HepG2 (cell line): ENCODE measurements around the gene VSX1. TPM values are rescaled to one million over a fixed set of nuclear protein-coding genes. Genes with fewer than 3 reads are reported as not detected.

Experiments used
- ERF ChIP-seq: IDR thresholded peaks from 2 replicates; pipeline ENCODE4 v1.6.1; 2018; ENCODE audit warnings: missing biosample characterization, missing genetic modification reagents
- MED8 ChIP-seq: sonication (generic); formaldehyde crosslinking; IDR thresholded peaks from 2 replicates; pipeline ENCODE4 v1.8.1; 2023; ENCODE audit warnings: mild to moderate bottlenecking, missing genetic modification reagents; ENCODE audit not compliant: insufficient replicate concordance
- MEIS1 ChIP-seq: sonication (generic); formaldehyde crosslinking; IDR thresholded peaks from 2 replicates; pipeline ENCODE4 v1.9.0; 2021; ENCODE audit warnings: mild to moderate bottlenecking, missing genetic modification reagents, moderate library complexity, borderline replicate concordance
- SCMH1 ChIP-seq: sonication (generic); formaldehyde crosslinking; IDR thresholded peaks from 2 replicates; pipeline ENCODE4 v1.9.0; 2021; ENCODE audit warnings: missing genetic modification reagents, mild to moderate bottlenecking, borderline replicate concordance
- SYNCRIP ChIP-seq: fragments of 200-400 bp; formaldehyde crosslinking; IDR thresholded peaks from 2 replicates; pipeline ENCODE4 v1.6.1; 2018; ENCODE audit warnings: mild to moderate bottlenecking, low read depth, low read length; ENCODE audit not compliant: insufficient read depth
- THRA ChIP-seq: sonication (generic); formaldehyde crosslinking; IDR thresholded peaks from 2 replicates; pipeline ENCODE4 v1.4.0; 2020; ENCODE audit warnings: missing genetic modification reagents, borderline replicate concordance
- TRIM22 ChIP-seq: fragments of 450-650 bp; IDR thresholded peaks from 2 replicates; pipeline ENCODE4 v1.6.1; 2017
- ZNF10 ChIP-seq: sonication (generic); formaldehyde crosslinking; IDR thresholded peaks from 2 replicates; pipeline ENCODE4 v1.4.0; 2020; ENCODE audit warnings: mild to moderate bottlenecking, low read depth, missing genetic modification reagents, borderline replicate concordance
- ZNF629 ChIP-seq: sonication (generic); formaldehyde crosslinking; conservative IDR thresholded peaks from 2 replicates; pipeline ENCODE4 v1.5.0; 2020; ENCODE audit warnings: missing genetic modification reagents
- ZNF879 ChIP-seq: sonication (generic); formaldehyde crosslinking; IDR thresholded peaks from 2 replicates; pipeline ENCODE4 v1.8.1; 2023; ENCODE audit warnings: missing genetic modification reagents
- polyA plus RNA-seq, 8 experiments: library from polyadenylated mRNA; depleted of rRNA in 3 of 8; stranded (reverse) in 7 of 8; unstranded in 1 of 8; fragments of >200 nt; fragmentation: Illumina TruSeq in 4 of 8; extraction: Trizol in 4 of 8; gene quantifications; 2 replicates each; pipeline versions ENCODE4 v1.2.1 to v1.2.3, GENCODE V29; 2011 to 2016; ENCODE audit warnings: low read depth in 4 of 8, missing spikeins in 1 of 8, mixed read lengths in 1 of 8; ENCODE audit not compliant: insufficient read depth in 1 of 8
- total RNA-seq, 5 experiments: library from RNA; depleted of rRNA; stranded (reverse); fragments of >200 nt; fragmentation: Illumina TruSeq; extraction: Trizol; gene quantifications; 2 replicates each; pipeline ENCODE4 v1.2.3, GENCODE V29; 2016; ENCODE audit warnings: low read depth in 1 of 5
- TF ChIP-seq, protein P1 (sequence below), 2 experiments: fragments of 450-650 bp in 1 of 2; sonication (generic) in 1 of 2; formaldehyde crosslinking in 1 of 2; IDR thresholded peaks; 2 replicates each; pipeline versions ENCODE4 v1.6.1 to v1.8.0; 2016 to 2022; ENCODE audit warnings: antibody characterized with exemption in 1 of 2, mild to moderate bottlenecking in 1 of 2, missing genetic modification reagents in 1 of 2
- TF ChIP-seq, protein P2 (sequence below): sonication (generic); formaldehyde crosslinking; IDR thresholded peaks from 2 replicates; pipeline ENCODE4 v1.4.0; 2020; ENCODE audit warnings: mild to moderate bottlenecking, missing genetic modification reagents

Gene VSX1
- total and polyA plus RNA-seq, 2 of the 13 experiments (the other 11 are each of a cell fraction or from before 2014, with no cell fraction given), result 0.04 TPM; not detected in 1

DNA sequence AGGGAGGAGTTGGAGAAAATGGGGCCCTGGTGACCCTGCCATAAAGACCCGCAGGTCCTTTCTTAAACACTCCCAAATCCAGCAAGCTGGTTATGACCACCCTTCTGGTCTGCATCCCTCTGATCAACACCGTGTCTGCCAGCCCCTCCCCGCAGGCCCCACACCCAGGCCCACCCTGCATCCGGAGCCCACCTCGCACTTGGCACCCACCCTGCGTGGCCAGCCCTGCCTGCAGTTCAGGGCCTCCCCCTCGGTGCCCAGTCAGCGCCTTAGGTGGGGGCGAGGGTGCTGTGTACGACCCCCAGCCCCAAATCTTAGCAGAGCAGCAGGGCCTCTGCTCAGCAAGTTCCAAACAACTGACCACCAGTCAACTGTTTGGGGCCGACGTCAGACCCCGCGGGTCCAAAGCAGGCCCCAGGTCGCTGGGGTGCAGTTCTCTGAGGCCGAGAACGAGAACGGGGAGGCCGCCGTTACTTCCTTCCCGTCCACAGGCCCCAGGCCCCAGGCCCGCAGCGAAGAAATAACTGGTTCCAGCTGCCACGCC lies 25.2 kb downstream of the VSX1 start (continued):
- no peak for TF ChIP-seq MEIS1 (CRISPR knock-in tag)
- TF ChIP-seq MED8, result no peak
- TF ChIP-seq ZNF879 (CRISPR knock-in tag), result 0 out of 2 replicates have a peak, but pooled peaks have one; percentile 54
- TF ChIP-seq ERF, result no peak
- no peak for TF ChIP-seq THRA
- TF ChIP-seq, protein P1, sequence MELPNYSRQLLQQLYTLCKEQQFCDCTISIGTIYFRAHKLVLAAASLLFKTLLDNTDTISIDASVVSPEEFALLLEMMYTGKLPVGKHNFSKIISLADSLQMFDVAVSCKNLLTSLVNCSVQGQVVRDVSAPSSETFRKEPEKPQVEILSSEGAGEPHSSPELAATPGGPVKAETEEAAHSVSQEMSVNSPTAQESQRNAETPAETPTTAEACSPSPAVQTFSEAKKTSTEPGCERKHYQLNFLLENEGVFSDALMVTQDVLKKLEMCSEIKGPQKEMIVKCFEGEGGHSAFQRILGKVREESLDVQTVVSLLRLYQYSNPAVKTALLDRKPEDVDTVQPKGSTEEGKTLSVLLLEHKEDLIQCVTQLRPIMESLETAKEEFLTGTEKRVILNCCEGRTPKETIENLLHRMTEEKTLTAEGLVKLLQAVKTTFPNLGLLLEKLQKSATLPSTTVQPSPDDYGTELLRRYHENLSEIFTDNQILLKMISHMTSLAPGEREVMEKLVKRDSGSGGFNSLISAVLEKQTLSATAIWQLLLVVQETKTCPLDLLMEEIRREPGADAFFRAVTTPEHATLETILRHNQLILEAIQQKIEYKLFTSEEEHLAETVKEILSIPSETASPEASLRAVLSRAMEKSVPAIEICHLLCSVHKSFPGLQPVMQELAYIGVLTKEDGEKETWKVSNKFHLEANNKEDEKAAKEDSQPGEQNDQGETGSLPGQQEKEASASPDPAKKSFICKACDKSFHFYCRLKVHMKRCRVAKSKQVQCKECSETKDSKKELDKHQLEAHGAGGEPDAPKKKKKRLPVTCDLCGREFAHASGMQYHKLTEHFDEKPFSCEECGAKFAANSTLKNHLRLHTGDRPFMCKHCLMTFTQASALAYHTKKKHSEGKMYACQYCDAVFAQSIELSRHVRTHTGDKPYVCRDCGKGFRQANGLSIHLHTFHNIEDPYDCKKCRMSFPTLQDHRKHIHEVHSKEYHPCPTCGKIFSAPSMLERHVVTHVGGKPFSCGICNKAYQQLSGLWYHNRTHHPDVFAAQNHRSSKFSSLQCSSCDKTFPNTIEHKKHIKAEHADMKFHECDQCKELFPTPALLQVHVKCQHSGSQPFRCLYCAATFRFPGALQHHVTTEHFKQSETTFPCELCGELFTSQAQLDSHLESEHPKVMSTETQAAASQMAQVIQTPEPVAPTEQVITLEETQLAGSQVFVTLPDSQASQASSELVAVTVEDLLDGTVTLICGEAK (IDR thresholded peaks at IDR 0.05), result no peak
- TF ChIP-seq, protein P1 (CRISPR knock-in tag; IDR thresholded peaks at IDR 0.05), result no peak; the same call in 1 of the 2 replicates
- TF ChIP-seq SYNCRIP, result no peak
- no peak for TF ChIP-seq ZNF629 (CRISPR knock-in tag)
- TF ChIP-seq, protein P2, sequence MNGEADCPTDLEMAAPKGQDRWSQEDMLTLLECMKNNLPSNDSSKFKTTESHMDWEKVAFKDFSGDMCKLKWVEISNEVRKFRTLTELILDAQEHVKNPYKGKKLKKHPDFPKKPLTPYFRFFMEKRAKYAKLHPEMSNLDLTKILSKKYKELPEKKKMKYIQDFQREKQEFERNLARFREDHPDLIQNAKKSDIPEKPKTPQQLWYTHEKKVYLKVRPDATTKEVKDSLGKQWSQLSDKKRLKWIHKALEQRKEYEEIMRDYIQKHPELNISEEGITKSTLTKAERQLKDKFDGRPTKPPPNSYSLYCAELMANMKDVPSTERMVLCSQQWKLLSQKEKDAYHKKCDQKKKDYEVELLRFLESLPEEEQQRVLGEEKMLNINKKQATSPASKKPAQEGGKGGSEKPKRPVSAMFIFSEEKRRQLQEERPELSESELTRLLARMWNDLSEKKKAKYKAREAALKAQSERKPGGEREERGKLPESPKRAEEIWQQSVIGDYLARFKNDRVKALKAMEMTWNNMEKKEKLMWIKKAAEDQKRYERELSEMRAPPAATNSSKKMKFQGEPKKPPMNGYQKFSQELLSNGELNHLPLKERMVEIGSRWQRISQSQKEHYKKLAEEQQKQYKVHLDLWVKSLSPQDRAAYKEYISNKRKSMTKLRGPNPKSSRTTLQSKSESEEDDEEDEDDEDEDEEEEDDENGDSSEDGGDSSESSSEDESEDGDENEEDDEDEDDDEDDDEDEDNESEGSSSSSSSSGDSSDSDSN (CRISPR knock-in tag), result no peak
- no peak for TF ChIP-seq SCMH1 (CRISPR knock-in tag)
- no peak for TF ChIP-seq TRIM22
- 0 out of 2 replicates have a peak, but pooled peaks have one; percentile 35 for TF ChIP-seq ZNF10 (CRISPR knock-in tag)
